Spleen (tissue), 7 donors: Measurements from ENCODE around the gene RNPEP.

Experiments used
- CTCF ChIP-seq, 11 experiments: fragments of 200-600 bp in 7 of 11; fragments of 450-650 bp in 4 of 11; sonication (generic) in 4 of 11; IDR thresholded peaks in 8 of 11; conservative IDR thresholded peaks in 3 of 11; 1 replicate in 7 of 11; 2 replicates in 4 of 11; pipeline versions ENCODE4 v1.4.0 to v1.8.0; 2016 to 2021; ENCODE audit warnings: antibody characterized with exemption in 11 of 11, inconsistent platforms in 4 of 11, mild to moderate bottlenecking in 1 of 11
- POLR2A ChIP-seq, 3 donors: fragments of 450-650 bp; IDR thresholded peaks; one replicate each; pipeline ENCODE4 v1.5.1; 2017; ENCODE audit warnings: antibody characterized with exemption in 3 of 3, mild to moderate bottlenecking in 1 of 3
- donor health status: DM: no; HTN: no; CAD: no; lungs with moderate emphysema.
- donor health status: DM: no; HTN: no; CAD: no.
- donor health status: DM: no; HTN: no; CAD: no.

- TF ChIP-seq CTCF (IDR thresholded peaks at IDR 0.05 in 8 of 11, conservative IDR thresholded peaks at IDR 0.05 in 3 of 11) (no peak), POLR2A (IDR thresholded peaks at IDR 0.05) (no peak)
Measured at GRCh38 chr1:201939148-201939547, 43.3 kb upstream of the RNPEP start.
